Motor neuron (in vitro differentiated cells): ENCODE data around the gene SLC27A4. TPM values are rescaled to one million over a fixed set of nuclear protein-coding genes. Genes with fewer than 3 reads are reported as not detected.

Source experiments
- ATAC-seq, 8 experiments: fragments of 200-7000 bp; cut with Tn5 transposase; replicated peaks in 6 of 8; 2 replicates each; pipeline ENCODE4 v1.8.0; 2021; ENCODE audit warnings: mild to moderate bottlenecking in 8 of 8, moderate library complexity in 8 of 8
- H3K27ac ChIP-seq, 2 donors: fragments of 250-450 bp; sonication (Bioruptor Pico); 2 replicates each; pipeline ENCODE4 v1.9.0; 2021; ENCODE audit warnings: antibody characterized with exemption in 2 of 2, mild to moderate bottlenecking in 2 of 2, moderate library complexity in 1 of 2
- H3K4me1 ChIP-seq, 2 donors: fragments of 250-450 bp; sonication (Bioruptor Pico); replicated peaks in 1 of 2; 2 replicates each; pipeline ENCODE4 v1.6.1; 2021; ENCODE audit warnings: antibody characterized with exemption in 2 of 2, mild to moderate bottlenecking in 2 of 2, moderate library complexity in 1 of 2
- H3K4me3 ChIP-seq, 5 donors: fragments of 250-450 bp; sonication (Bioruptor Pico); 2 replicates each; pipeline ENCODE4 v1.9.0; 2021; ENCODE audit warnings: antibody characterized with exemption in 5 of 5, mild to moderate bottlenecking in 5 of 5, moderate library complexity in 4 of 5
- WGBS, 10 experiments: fragments of 450-650 bp; shearing (Covaris generic); methylation state at CpG; one replicate each; pipeline ENCODE4 v1.0.0; 2022; 5-methylcytosine and 5-hydroxymethylcytosine counted together
- in situ Hi-C, 9 experiments: fragments of 400-800 bp; cut with MboI; loops; one replicate each; pipeline ENCODE4 v1.15.0; 2021; ENCODE audit warnings: low sequenced_read_pairs in 9 of 9, low pct_unique_long_range_greater_than_20kb in 2 of 9; ENCODE audit not compliant: unreplicated experiment in 9 of 9
- total RNA-seq, 8 experiments: library from RNA; unstranded; fragments of 300-600 nt; gene quantifications; 2 replicates each; pipeline versions ENCODE4 v1.2.3 to v1.2.4, GENCODE V29; 2022

The SLC27A4 gene
- total RNA-seq, result 10 to 100 TPM; 10.4 to 31.7 (median 17.7) TPM

GRCh38 chr9:128339761-128340690 is at the start of gene SLC27A4:
Gene SLC27A4, plus strand, starts transcription at chr9:128340527. Its CDS starts 2,606 bp downstream, at chr9:128343133.
- Histone ChIP-seq H3K27ac (peak within 1 kb of the TSS; percentile 43 to 51), H3K4me3 (peak within 1 kb of the TSS; percentile 53 to 95 (median 77)), H3K4me1 (peaks cover 0 to 5% of the 10 kb centered on the region in 2 donors)
- 0 to 63% (median 43%) methylated on average over 1 to 4 of the region's 75 CpGs; no CpG with 5 or more reads in 6 of the 10 experiments for WGBS, 10 experiments
- in situ Hi-C loops, result no loop called here
- ATAC-seq, result peak; percentile 89 to 95 (median 91)

GRCh38 chr9:128292009-128292408 is 48.3 kb upstream of the SLC27A4 start:
- in situ Hi-C loops, result loop anchor here in 1 of 9 experiments (25.0 kb wide), 1 partner anchor 120 kb away; the partner anchor contains the start of gene CERCAM
- WGBS, 10 experiments, result 80 to 100% (median 92%) methylated on average over 1 to 3 of the region's 3 CpGs; no CpG with 5 or more reads in 6 of the 10 experiments

DNA sequence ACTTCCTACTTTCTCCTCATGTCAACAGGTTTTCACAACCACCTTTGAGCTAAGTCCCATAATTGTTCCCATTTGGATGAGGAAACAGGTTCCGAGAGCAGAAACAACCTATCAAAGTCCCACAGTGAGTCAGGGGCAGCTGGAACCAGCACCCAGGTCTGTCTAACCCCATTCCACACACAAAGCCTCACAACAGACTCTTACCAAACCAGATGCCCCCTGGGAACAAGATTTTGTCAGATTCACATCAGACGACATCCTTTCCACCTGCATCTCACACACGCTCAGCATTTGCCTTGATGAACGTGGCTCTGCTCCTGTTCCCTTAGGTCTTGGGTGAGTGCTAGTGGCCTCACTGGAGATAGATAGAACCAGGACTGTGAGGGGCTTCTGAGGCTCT is 47.2 kb upstream of the SLC27A4 start:
- Histone ChIP-seq H3K27ac (no peak overlapping the region), H3K4me3 (no peak overlapping the region), H3K4me1 (peaks cover 0 to 3% of the 10 kb centered on the region in 2 donors)
- 50 to 100% (median 100%) methylated on average over 1 to 4 of the region's 4 CpGs; no CpG with 5 or more reads in 5 of the 10 experiments for WGBS, 10 experiments
- no peak for ATAC-seq
- in situ Hi-C loops, result loop anchor here in 1 of 9 experiments (25.0 kb wide), 1 partner anchor 119 kb away; the partner anchor contains the start of gene CERCAM

More at GRCh38 chr9:128292009-128292408, 48.3 kb upstream of the SLC27A4 start:
- no peak for ATAC-seq
- no peak overlapping the region for H3K4me3 ChIP-seq
- no peak overlapping the region for H3K27ac ChIP-seq
- peaks cover 0 to 3% of the 10 kb centered on the region in 2 donors for H3K4me1 ChIP-seq

GRCh38 chr9:128294142-128294541 is 46.2 kb upstream of the SLC27A4 start:
- peaks cover 0 to 3% of the 10 kb centered on the region in 2 donors for H3K4me1 ChIP-seq
- ATAC-seq, result no peak
- no peak overlapping the region for H3K4me3 ChIP-seq
- 92 to 100% (median 100%) methylated on average over 2 of the region's 4 CpGs; no CpG with 5 or more reads in 7 of the 10 experiments for WGBS, 10 experiments
- H3K27ac ChIP-seq, result no peak overlapping the region
- in situ Hi-C loops, result loop anchor here in 1 of 9 experiments (25.0 kb wide), 1 partner anchor 118 kb away; the partner anchor contains the start of gene CERCAM

GRCh38 chr9:128296340-128297220 is 43.7 kb upstream of the SLC27A4 start:
- WGBS, 10 experiments, result 20 to 100% (median 93%) methylated on average over 1 to 12 of the region's 16 CpGs
- peak overlapping the region in 1 of 2 donors; percentile 37 for H3K27ac ChIP-seq
- in situ Hi-C loops, result loop anchor here in 1 of 9 experiments (25.0 kb wide), 1 partner anchor 116 kb away; the partner anchor contains the start of gene CERCAM

GRCh38 chr9:128297221-128297773 is 43.0 kb upstream of the SLC27A4 start:
- H3K27ac ChIP-seq, result no peak overlapping the region
- H3K4me3 ChIP-seq, result no peak overlapping the region
- H3K4me1 ChIP-seq, result peaks cover 0 to 3% of the 10 kb centered on the region in 2 donors
- WGBS, 10 experiments, result 64 to 100% (median 97%) methylated on average over 1 to 2 of the region's 2 CpGs; no CpG with 5 or more reads in 4 of the 10 experiments
- in situ Hi-C loops, result loop anchor here in 1 of 9 experiments (25.0 kb wide), 1 partner anchor 115 kb away; the partner anchor contains the start of gene CERCAM
- no peak for ATAC-seq

More at GRCh38 chr9:128296340-128297220, 43.7 kb upstream of the SLC27A4 start:
- no peak overlapping the region for H3K4me3 ChIP-seq
- peaks cover 0 to 3% of the 10 kb centered on the region in 2 donors for H3K4me1 ChIP-seq
- no peak for ATAC-seq

DNA sequence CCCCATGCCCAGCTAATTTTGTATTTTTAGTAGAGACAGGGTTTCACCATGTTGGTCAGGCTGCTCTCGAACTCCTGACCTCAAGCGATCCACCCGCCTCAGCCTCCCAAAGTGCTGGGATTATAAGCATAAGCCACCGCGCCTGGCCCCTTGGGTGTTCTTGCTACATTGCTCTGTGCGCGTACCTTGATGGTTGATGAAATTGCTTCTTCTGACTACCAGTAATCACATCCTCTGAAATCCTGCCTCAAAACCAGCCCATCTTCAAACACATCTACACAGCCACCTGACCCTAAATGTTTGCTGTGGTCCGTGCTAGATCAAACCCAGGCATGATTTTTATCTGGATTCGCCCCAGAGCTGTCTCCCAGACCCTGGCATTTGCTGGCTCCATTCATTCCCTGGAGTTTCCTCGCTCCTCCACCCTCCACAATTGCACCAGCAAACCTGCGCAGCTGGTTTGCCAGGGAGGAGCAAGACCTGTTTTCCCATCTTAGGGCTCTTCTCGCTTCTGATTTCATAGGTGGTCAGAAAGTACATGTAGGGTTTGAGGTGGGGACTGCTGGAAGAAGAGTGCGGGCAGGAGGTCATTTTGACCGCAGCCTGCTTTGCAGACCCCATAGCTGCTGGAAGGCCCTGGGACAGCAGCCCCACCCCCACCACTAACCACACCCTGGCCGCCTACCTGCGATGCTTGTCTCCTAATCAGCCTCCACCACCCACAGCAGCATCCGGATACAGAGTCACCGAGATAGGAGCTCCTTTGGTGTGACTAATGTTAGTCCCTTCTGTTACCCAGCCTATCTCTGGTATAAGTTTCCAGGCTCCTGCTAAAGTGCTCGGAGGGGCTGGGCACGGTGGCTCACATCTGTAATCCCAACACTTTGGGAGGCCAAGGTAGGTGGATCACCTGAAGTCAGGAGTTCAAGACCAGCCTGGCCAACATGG is 41.5 kb upstream of the SLC27A4 start:
- H3K4me3 ChIP-seq, result no peak overlapping the region
- in situ Hi-C loops, result loop anchor here in 1 of 9 experiments (25.0 kb wide), 1 partner anchor 113 kb away; the partner anchor contains the start of gene CERCAM
- ATAC-seq, result no peak
- peak overlapping the region in 1 of 2 donors; percentile 29 for H3K27ac ChIP-seq
- WGBS, 10 experiments, result 85 to 100% (median 94%) methylated on average over 1 to 10 of the region's 20 CpGs; no CpG with 5 or more reads in 3 of the 10 experiments
- peaks cover 0 to 3% of the 10 kb centered on the region in 2 donors for H3K4me1 ChIP-seq

DNA sequence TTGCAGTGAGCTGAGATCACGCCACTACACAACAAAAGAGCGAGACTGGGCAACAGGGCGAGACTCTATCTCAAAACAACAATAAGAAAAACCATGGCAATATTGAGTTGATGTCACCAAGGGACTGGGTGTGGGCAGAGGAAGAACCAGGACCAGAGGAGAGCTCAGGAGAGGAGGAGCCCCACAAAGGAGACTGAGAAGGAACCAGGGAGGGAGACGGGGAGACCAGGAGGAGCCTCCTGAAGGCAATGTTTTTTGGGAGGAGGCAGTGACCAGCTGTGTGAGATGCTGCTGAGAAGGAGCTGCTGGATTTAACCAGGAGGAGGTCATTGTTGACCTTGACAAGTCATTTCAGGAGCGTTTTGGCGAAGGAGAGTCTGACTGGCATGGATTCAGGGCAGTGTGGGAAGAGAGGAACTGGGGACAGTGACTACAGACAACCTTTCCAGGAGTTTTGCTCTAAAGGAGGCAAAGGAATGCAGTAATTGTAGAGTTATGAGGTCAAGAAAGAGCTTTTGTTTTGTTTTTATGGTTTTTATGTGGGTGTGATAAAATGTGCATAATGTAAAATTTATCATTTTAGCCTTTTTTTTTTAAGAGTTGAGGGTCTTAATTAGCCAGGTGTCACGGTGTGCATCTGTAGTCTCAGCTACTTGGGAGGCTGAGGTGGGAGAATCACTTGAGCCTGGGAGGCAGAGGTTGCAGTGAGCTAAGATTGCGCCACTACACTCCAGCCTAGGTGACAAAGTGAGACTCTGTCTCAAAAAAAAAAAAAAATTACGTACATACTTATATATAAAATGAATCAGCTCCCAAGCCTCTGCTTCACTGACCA is 36.0 kb upstream of the SLC27A4 start:
- Histone ChIP-seq H3K27ac (no peak overlapping the region), H3K4me3 (no peak overlapping the region), H3K4me1 (no peaks in the 10 kb centered on the region)
- ATAC-seq, result peak in 3 of 8 experiments; percentile 43 to 66 (median 44)
- 12 to 100% (median 74%) methylated on average over 2 to 7 of the region's 9 CpGs; no CpG with 5 or more reads in 3 of the 10 experiments for WGBS, 10 experiments
- in situ Hi-C loops, result no loop called here

GRCh38 chr9:128304971-128305288 is 35.4 kb upstream of the SLC27A4 start:
- in situ Hi-C loops, result no loop called here
- H3K4me3 ChIP-seq, result no peak overlapping the region
- peak in 2 of 8 experiments; percentile 3 to 47 for ATAC-seq
- H3K27ac ChIP-seq, result peak overlapping the region in 1 of 2 donors; percentile 39
- H3K4me1 ChIP-seq, result no peaks in the 10 kb centered on the region
- 0 to 64% (median 60%) methylated on average over 1 to 4 of the region's 5 CpGs; no CpG with 5 or more reads in 5 of the 10 experiments for WGBS, 10 experiments

DNA sequence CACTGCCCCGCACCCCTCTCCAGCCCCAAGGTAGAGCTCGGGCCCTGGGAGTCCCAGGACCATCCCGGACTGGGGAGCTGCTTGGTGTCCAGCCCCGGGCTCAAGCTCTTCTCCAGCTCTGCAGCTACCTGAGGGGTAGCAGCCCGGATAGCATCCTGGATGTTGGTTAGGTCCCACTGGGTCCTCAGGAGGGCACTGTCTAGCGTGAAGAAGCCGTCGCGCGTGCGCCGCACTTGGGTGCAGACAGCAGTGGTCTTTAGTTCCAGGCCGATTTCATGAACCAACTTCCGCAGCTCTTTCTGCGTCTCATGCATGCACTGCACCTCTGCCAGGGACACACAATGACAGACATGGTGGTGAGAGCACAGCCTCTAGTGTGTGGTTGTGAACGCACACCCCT is 30.8 kb upstream of the SLC27A4 start:
- Histone ChIP-seq H3K4me1 (peaks cover 0 to 8% of the 10 kb centered on the region in 2 donors), H3K27ac (no peak overlapping the region), H3K4me3 (no peak overlapping the region)
- in situ Hi-C loops, result no loop called here
- 72 to 100% (median 98%) methylated on average over 1 to 7 of the region's 16 CpGs; no CpG with 5 or more reads in 4 of the 10 experiments for WGBS, 10 experiments
- ATAC-seq, result no peak
